ENCODE data around the gene ELMO1.

The ELMO1 gene

DNA sequence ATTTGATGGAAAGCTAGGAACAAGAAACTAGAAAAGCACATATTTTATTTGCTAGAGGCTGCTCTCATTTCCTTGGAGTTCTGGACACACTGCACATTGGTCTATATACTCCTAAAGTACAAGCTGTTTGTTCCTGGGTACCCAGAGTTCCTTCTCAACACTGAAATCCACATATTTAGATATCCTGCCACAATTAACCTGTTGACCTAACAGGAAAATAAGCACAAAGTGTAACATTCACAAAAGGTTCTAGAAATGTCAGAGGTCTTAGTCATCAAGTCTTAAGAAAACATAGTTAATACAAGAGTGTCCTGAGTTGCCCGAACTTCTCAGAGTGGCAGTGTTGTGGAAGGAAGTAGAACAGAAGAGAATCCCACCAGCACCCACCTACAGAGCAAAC is 115.6 kb downstream of the ELMO1 start:
- H3K27ac ChIP-seq (ENCODE audit: insufficient read depth in 1 of 2, low read depth in 1 of 2, low read length in 2 of 2, poor library complexity in 1 of 2, severe bottlenecking in 2 of 2): peak overlapping the region in 1 of 2 experiments; percentile 45
- peaks cover 11 to 92% (median 67%) of the 10 kb centered on the region in 4 experiments for H3K36me3 ChIP-seq (ENCODE audit: control insufficient read depth in 4 of 4, insufficient read depth in 4 of 4, low read length in 3 of 4)
- ChIA-PET CTCF (interaction anchor here (0.8 to 11.0 kb wide), 7 partner anchors 9 to 178 kb away, joined by 3 to 87 read pairs (median 6); no protein-coding TSS in a partner anchor), POLR2A (no interaction called here)
- H3K27me3 ChIP-seq (replicated peaks in 2 of 5; ENCODE audit: control insufficient read depth in 4 of 5, insufficient read depth in 5 of 5, low read length in 4 of 5): no peaks in the 10 kb centered on the region
- peaks cover 0 to 22% (median 11%) of the 10 kb centered on the region in 4 experiments for H3K4me1 ChIP-seq (ENCODE audit: control extremely low read depth in 1 of 4, control insufficient read depth in 4 of 4, insufficient read depth in 4 of 4, low read length in 3 of 4)
- H3K4me3 ChIP-seq (ENCODE audit: control insufficient read depth in 1 of 7, extremely low read depth in 1 of 7, insufficient read depth in 4 of 7, low read depth in 2 of 7, low read length in 6 of 7): no peak overlapping the region
- peaks cover 0 to 2% (median 0%) of the 10 kb centered on the region in 5 experiments for H3K9me3 ChIP-seq (ENCODE audit: control extremely low read depth in 1 of 5, control insufficient read depth in 4 of 5, insufficient read depth in 2 of 5, low read depth in 1 of 5, low read length in 4 of 5)
- no CpG with 5 or more reads among the region's 1 CpG for WGBS (ENCODE audit: insufficient coverage)
- no peak for DNase-seq

GRCh38 chr7:37332243-37333016 is 116.2 kb downstream of the ELMO1 start:
- peaks cover 0 to 2% (median 0%) of the 10 kb centered on the region in 5 experiments for H3K9me3 ChIP-seq (ENCODE audit: control extremely low read depth in 1 of 5, control insufficient read depth in 4 of 5, insufficient read depth in 2 of 5, low read depth in 1 of 5, low read length in 4 of 5)
- DNase-seq: peak in 1 of 3 donors; percentile 51
- ChIA-PET POLR2A (no interaction called here), CTCF (interaction anchor here (0.8 to 11.0 kb wide), 9 partner anchors 9 to 179 kb away, joined by 3 to 87 read pairs (median 4); no protein-coding TSS in a partner anchor)
- H3K27me3 ChIP-seq (replicated peaks in 2 of 5; ENCODE audit: control insufficient read depth in 4 of 5, insufficient read depth in 5 of 5, low read length in 4 of 5): no peaks in the 10 kb centered on the region
- H3K36me3 ChIP-seq (ENCODE audit: control insufficient read depth in 4 of 4, insufficient read depth in 4 of 4, low read length in 3 of 4): peaks cover 8 to 92% (median 67%) of the 10 kb centered on the region in 4 experiments
- H3K27ac ChIP-seq (ENCODE audit: insufficient read depth in 1 of 2, low read depth in 1 of 2, low read length in 2 of 2, poor library complexity in 1 of 2, severe bottlenecking in 2 of 2): peak overlapping the region; percentile 11 to 35
- WGBS (ENCODE audit: insufficient coverage): 71% methylated on average over 9 of the region's 9 CpGs
- H3K4me3 ChIP-seq (ENCODE audit: control insufficient read depth in 1 of 7, extremely low read depth in 1 of 7, insufficient read depth in 4 of 7, low read depth in 2 of 7, low read length in 6 of 7): no peak overlapping the region
- peaks cover 0 to 21% (median 11%) of the 10 kb centered on the region in 4 experiments for H3K4me1 ChIP-seq (ENCODE audit: control extremely low read depth in 1 of 4, control insufficient read depth in 4 of 4, insufficient read depth in 4 of 4, low read length in 3 of 4)

DNA sequence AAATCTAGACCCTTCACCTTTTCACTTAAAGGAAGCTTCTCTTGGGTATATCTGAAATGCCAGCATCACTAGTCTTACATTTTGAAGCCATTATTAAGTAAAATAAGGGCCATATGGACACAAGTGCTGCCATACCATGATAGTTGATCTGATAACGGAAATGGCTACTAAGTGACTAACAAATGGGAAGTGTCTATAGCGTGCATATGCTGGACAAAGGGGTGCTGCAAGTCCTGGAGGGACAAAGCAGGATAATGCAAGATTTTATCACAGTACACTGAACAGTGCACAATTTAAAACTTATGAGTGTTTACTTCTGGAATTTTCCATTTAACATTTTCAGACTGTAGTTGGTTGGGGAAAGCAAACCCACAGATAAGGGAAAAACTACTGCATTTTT is 117.9 kb downstream of the ELMO1 start:
- H3K4me1 ChIP-seq (ENCODE audit: control extremely low read depth in 1 of 4, control insufficient read depth in 4 of 4, insufficient read depth in 4 of 4, low read length in 3 of 4): peaks cover 0 to 20% (median 11%) of the 10 kb centered on the region in 4 experiments
- H3K9me3 ChIP-seq (ENCODE audit: control extremely low read depth in 1 of 5, control insufficient read depth in 4 of 5, insufficient read depth in 2 of 5, low read depth in 1 of 5, low read length in 4 of 5): peaks cover 0 to 2% (median 0%) of the 10 kb centered on the region in 5 experiments
- H3K4me3 ChIP-seq (ENCODE audit: control insufficient read depth in 1 of 7, extremely low read depth in 1 of 7, insufficient read depth in 4 of 7, low read depth in 2 of 7, low read length in 6 of 7): no peak overlapping the region
- peaks cover 8 to 91% (median 65%) of the 10 kb centered on the region in 4 experiments for H3K36me3 ChIP-seq (ENCODE audit: control insufficient read depth in 4 of 4, insufficient read depth in 4 of 4, low read length in 3 of 4)
- no peak for DNase-seq
- WGBS (ENCODE audit: insufficient coverage): 50% methylated on average over 2 of the region's 2 CpGs
- H3K27me3 ChIP-seq (replicated peaks in 2 of 5; ENCODE audit: control insufficient read depth in 4 of 5, insufficient read depth in 5 of 5, low read length in 4 of 5): no peaks in the 10 kb centered on the region
- CTCF ChIA-PET: interaction anchor here (1.2 kb wide), 1 partner anchor 45 kb away, joined by 4 read pairs; no protein-coding TSS in a partner anchor
- no peak overlapping the region for H3K27ac ChIP-seq (ENCODE audit: insufficient read depth in 1 of 2, low read depth in 1 of 2, low read length in 2 of 2, poor library complexity in 1 of 2, severe bottlenecking in 2 of 2)
- POLR2A ChIA-PET: no interaction called here

DNA sequence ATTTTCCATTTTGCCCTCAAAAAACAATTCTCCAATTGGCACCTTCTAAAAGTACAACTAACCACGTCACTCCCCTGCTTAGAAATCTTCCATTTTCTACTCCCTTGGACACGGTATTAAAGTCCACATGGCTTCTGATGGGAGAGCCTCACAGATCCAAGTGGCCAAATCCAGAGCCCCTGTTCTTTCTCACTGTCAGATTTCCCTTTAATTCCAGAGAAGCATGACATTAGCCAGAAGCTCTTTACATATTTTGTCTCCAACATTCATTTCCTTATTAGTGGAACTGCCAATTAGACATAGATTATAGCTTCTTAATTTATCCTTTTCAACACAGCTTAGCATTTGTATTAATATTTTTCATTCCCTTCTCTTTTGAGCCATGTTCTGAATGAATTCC is 118.7 kb downstream of the ELMO1 start:
- ChIA-PET CTCF (interaction anchor here (0.7 to 1.2 kb wide), 2 partner anchors 10 to 44 kb away, joined by 3 to 4 read pairs; no protein-coding TSS in a partner anchor), POLR2A (no interaction called here)
- no peak for DNase-seq
- Histone ChIP-seq H3K9me3 (ENCODE audit: control extremely low read depth in 1 of 5, control insufficient read depth in 4 of 5, insufficient read depth in 2 of 5, low read depth in 1 of 5, low read length in 4 of 5) (peaks cover 0 to 2% (median 0%) of the 10 kb centered on the region in 5 experiments), H3K27me3 (replicated peaks in 2 of 5; ENCODE audit: control insufficient read depth in 4 of 5, insufficient read depth in 5 of 5, low read length in 4 of 5) (no peaks in the 10 kb centered on the region), H3K4me1 (ENCODE audit: control extremely low read depth in 1 of 4, control insufficient read depth in 4 of 4, insufficient read depth in 4 of 4, low read length in 3 of 4) (peaks cover 0 to 18% (median 10%) of the 10 kb centered on the region in 4 experiments), H3K36me3 (ENCODE audit: control insufficient read depth in 4 of 4, insufficient read depth in 4 of 4, low read length in 3 of 4) (peaks cover 9 to 91% (median 64%) of the 10 kb centered on the region in 4 experiments), H3K27ac (ENCODE audit: insufficient read depth in 1 of 2, low read depth in 1 of 2, low read length in 2 of 2, poor library complexity in 1 of 2, severe bottlenecking in 2 of 2) (no peak overlapping the region), H3K4me3 (ENCODE audit: control insufficient read depth in 1 of 7, extremely low read depth in 1 of 7, insufficient read depth in 4 of 7, low read depth in 2 of 7, low read length in 6 of 7) (no peak overlapping the region)
- 100% methylated on average over 2 of the region's 2 CpGs for WGBS (ENCODE audit: insufficient coverage)

- Histone ChIP-seq H3K27ac (ENCODE audit: insufficient read depth in 1 of 2, low read depth in 1 of 2, low read length in 2 of 2, poor library complexity in 1 of 2, severe bottlenecking in 2 of 2) (no peak overlapping the region), H3K4me3 (ENCODE audit: control insufficient read depth in 1 of 7, extremely low read depth in 1 of 7, insufficient read depth in 4 of 7, low read depth in 2 of 7, low read length in 6 of 7) (no peak overlapping the region), H3K36me3 (ENCODE audit: control insufficient read depth in 4 of 4, insufficient read depth in 4 of 4, low read length in 3 of 4) (peaks cover 6 to 78% (median 55%) of the 10 kb centered on the region in 4 experiments), H3K4me1 (ENCODE audit: control extremely low read depth in 1 of 4, control insufficient read depth in 4 of 4, insufficient read depth in 4 of 4, low read length in 3 of 4) (peaks cover 0 to 4% (median under 1%) of the 10 kb centered on the region in 4 experiments), H3K27me3 (replicated peaks in 2 of 5; ENCODE audit: control insufficient read depth in 4 of 5, insufficient read depth in 5 of 5, low read length in 4 of 5) (no peaks in the 10 kb centered on the region), H3K9me3 (ENCODE audit: control extremely low read depth in 1 of 5, control insufficient read depth in 4 of 5, insufficient read depth in 2 of 5, low read depth in 1 of 5, low read length in 4 of 5) (peaks cover 0 to 2% (median 0%) of the 10 kb centered on the region in 5 experiments)
- CTCF ChIA-PET: interaction anchor here (0.6 to 2.3 kb wide), 5 partner anchors 9 to 204 kb away, joined by 3 to 9 read pairs (median 3); no protein-coding TSS in a partner anchor
- 83% methylated on average over 1 of the region's 1 CpG for WGBS (ENCODE audit: insufficient coverage)
- no peak for DNase-seq
- POLR2A ChIA-PET: no interaction called here
Measured at GRCh38 chr7:37327288-37327687, 121.4 kb downstream of the ELMO1 start.

GRCh38 chr7:37323966-37324365 is 124.7 kb downstream of the ELMO1 start:
- no peak for DNase-seq
- Histone ChIP-seq H3K9me3 (ENCODE audit: control extremely low read depth in 1 of 5, control insufficient read depth in 4 of 5, insufficient read depth in 2 of 5, low read depth in 1 of 5, low read length in 4 of 5) (no peaks in the 10 kb centered on the region), H3K27ac (ENCODE audit: insufficient read depth in 1 of 2, low read depth in 1 of 2, low read length in 2 of 2, poor library complexity in 1 of 2, severe bottlenecking in 2 of 2) (peak overlapping the region in 1 of 2 experiments; percentile 46), H3K27me3 (replicated peaks in 2 of 5; ENCODE audit: control insufficient read depth in 4 of 5, insufficient read depth in 5 of 5, low read length in 4 of 5) (no peaks in the 10 kb centered on the region), H3K4me3 (ENCODE audit: control insufficient read depth in 1 of 7, extremely low read depth in 1 of 7, insufficient read depth in 4 of 7, low read depth in 2 of 7, low read length in 6 of 7) (no peak overlapping the region), H3K4me1 (ENCODE audit: control extremely low read depth in 1 of 4, control insufficient read depth in 4 of 4, insufficient read depth in 4 of 4, low read length in 3 of 4) (peaks cover 1 to 15% (median 5%) of the 10 kb centered on the region in 4 experiments), H3K36me3 (ENCODE audit: control insufficient read depth in 4 of 4, insufficient read depth in 4 of 4, low read length in 3 of 4) (peaks cover 6 to 60% (median 33%) of the 10 kb centered on the region in 4 experiments)
- ChIA-PET POLR2A (no interaction called here), CTCF (interaction anchor here (8.5 kb wide), 1 partner anchor 14 kb away, joined by 87 read pairs; no protein-coding TSS in a partner anchor)
- WGBS (ENCODE audit: insufficient coverage): 100% methylated on average over 4 of the region's 4 CpGs

DNA sequence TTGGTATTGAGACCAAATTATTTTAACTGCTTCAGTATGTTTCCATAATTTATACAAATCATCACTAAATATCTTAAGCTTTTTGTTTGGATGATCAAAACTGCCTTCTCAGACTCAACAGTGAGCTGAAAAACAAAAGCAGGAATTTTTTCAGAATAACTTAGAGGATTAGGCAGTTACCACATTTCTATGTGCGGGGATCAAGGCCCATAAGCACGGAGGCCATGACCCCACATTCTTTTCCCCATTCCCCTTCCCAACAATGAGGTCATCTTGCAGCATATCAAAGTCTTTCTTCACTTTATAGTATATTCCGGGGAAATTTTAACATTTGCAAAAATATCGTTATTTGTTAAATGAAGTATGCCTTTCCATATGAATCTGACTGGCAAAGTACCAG is 125.8 kb downstream of the ELMO1 start:
- ChIA-PET CTCF (interaction anchor here (1.0 to 8.5 kb wide), 3 partner anchors 12 to 38 kb away, joined by 3 to 87 read pairs (median 5); no protein-coding TSS in a partner anchor), POLR2A (no interaction called here)
- H3K27me3 ChIP-seq (replicated peaks in 2 of 5; ENCODE audit: control insufficient read depth in 4 of 5, insufficient read depth in 5 of 5, low read length in 4 of 5): no peaks in the 10 kb centered on the region
- WGBS (ENCODE audit: insufficient coverage): 93% methylated on average over 3 of the region's 4 CpGs
- peaks cover 4 to 26% (median 10%) of the 10 kb centered on the region in 4 experiments for H3K4me1 ChIP-seq (ENCODE audit: control extremely low read depth in 1 of 4, control insufficient read depth in 4 of 4, insufficient read depth in 4 of 4, low read length in 3 of 4)
- no peak overlapping the region for H3K4me3 ChIP-seq (ENCODE audit: control insufficient read depth in 1 of 7, extremely low read depth in 1 of 7, insufficient read depth in 4 of 7, low read depth in 2 of 7, low read length in 6 of 7)
- H3K9me3 ChIP-seq (ENCODE audit: control extremely low read depth in 1 of 5, control insufficient read depth in 4 of 5, insufficient read depth in 2 of 5, low read depth in 1 of 5, low read length in 4 of 5): no peaks in the 10 kb centered on the region
- peaks cover 8 to 51% (median 25%) of the 10 kb centered on the region in 4 experiments for H3K36me3 ChIP-seq (ENCODE audit: control insufficient read depth in 4 of 4, insufficient read depth in 4 of 4, low read length in 3 of 4)
- no peak for DNase-seq
- no peak overlapping the region for H3K27ac ChIP-seq (ENCODE audit: insufficient read depth in 1 of 2, low read depth in 1 of 2, low read length in 2 of 2, poor library complexity in 1 of 2, severe bottlenecking in 2 of 2)
